ENCODE measurements around the gene CDKAL1.

Gene CDKAL1

DNA sequence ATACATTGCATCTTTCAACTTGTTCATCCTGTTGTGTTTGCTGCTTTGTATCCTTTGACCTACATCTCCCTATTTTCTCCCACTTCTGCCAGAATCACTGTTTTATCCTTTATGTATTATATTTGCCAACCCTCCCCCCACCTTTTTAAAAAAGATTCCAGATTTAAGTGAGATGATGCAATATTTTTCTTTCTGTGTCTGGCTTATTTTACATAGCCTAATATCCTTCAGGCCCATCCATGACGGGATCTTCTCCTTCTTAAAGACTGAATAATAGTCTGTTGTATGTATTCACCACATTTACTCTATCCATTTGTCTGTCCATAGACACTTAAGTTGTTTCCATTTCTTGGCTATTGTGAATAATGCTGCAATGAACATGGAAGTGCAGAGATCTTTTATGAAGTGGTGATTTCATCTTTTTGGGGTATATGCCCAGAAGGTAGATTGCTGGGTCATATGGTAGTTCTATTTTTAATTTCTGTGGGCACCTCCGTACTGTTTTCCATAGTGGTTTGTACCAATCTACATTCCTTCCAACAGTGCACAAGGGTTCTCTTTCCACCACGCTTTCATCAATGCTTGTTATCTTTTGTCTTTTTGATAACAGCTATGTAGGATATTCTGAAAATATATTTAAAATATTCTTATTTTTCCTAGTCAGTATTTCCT, 181.0 kb downstream of the CDKAL1 start:
- no peak overlapping the region for H2BK5ac ChIP-seq (ENCODE audit: low read length)
- no peak overlapping the region for H3K56ac ChIP-seq (ENCODE audit: low read length)
- H3K4me2 ChIP-seq (ENCODE audit: low read length): no peak overlapping the region
- no peak overlapping the region for H4K8ac ChIP-seq (ENCODE audit: low read depth, low read length)
- no peak overlapping the region for H2BK120ac ChIP-seq (ENCODE audit: low read depth, low read length)
- H4K5ac ChIP-seq (ENCODE audit: low read length): no peak overlapping the region
- H3K36me3 ChIP-seq (ENCODE audit: control insufficient read depth, insufficient read depth, low read length): no peaks in the 10 kb centered on the region
- no peak overlapping the region for H3K9ac ChIP-seq (ENCODE audit: low read length)
- H3K79me2 ChIP-seq (ENCODE audit: control insufficient read depth, insufficient read depth, low read length): no peaks in the 10 kb centered on the region
- H3K4me1 ChIP-seq (ENCODE audit: control insufficient read depth, low read depth, low read length): peaks cover 6% of the 10 kb centered on the region
- DNase-seq: no peak
- H3K27ac ChIP-seq (ENCODE audit: low read depth, low read length): no peak overlapping the region
- no peak overlapping the region for H2AK5ac ChIP-seq (ENCODE audit: low read length)
- no peak overlapping the region for H3K4me3 ChIP-seq (ENCODE audit: low read length)
- no peak overlapping the region for H3K18ac ChIP-seq (ENCODE audit: low read length)
- no peaks in the 10 kb centered on the region for H3K27me3 ChIP-seq (ENCODE audit: insufficient read depth, low read length, poor library complexity)
- no peak overlapping the region for H2BK15ac ChIP-seq (replicated peaks; ENCODE audit: low read depth)
- H3K23ac ChIP-seq (ENCODE audit: low read length): no peak overlapping the region
- peaks cover 2% of the 10 kb centered on the region for H3K79me1 ChIP-seq (ENCODE audit: low read length)
- H3K4ac ChIP-seq (ENCODE audit: low read depth, low read length): no peak overlapping the region
- WGBS (ENCODE audit: extremely low coverage, insufficient coverage, low lambda C conversion rate): no CpG with 5 or more reads among the region's 3 CpGs

DNA sequence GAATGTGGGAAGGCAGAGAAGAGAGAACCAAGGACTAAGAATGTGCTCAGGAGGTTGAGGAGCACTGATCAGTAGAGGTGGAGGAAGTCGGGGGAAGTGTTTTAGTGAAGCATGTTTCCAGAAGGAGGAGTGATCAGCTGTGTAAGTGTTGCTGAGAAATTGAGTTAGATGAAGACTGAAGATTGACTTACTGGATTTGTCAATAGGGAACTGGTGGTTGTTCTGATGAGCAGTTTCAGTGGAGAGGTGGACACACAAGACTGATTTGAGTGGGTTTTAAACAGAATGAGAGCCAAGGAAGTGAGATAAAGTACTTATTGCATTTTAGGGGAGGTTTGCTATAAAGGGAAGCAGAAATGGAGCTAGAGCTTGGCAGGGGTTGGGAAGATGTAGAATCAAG, 182.6 kb downstream of the CDKAL1 start:
- Histone ChIP-seq H3K18ac (ENCODE audit: low read length) (no peak overlapping the region), H3K4ac (ENCODE audit: low read depth, low read length) (no peak overlapping the region), H3K36me3 (ENCODE audit: control insufficient read depth, insufficient read depth, low read length) (no peaks in the 10 kb centered on the region), H4K8ac (ENCODE audit: low read depth, low read length) (no peak overlapping the region), H3K79me2 (ENCODE audit: control insufficient read depth, insufficient read depth, low read length) (no peaks in the 10 kb centered on the region), H3K9ac (ENCODE audit: low read length) (no peak overlapping the region), H2AK5ac (ENCODE audit: low read length) (no peak overlapping the region), H3K56ac (ENCODE audit: low read length) (no peak overlapping the region), H2BK15ac (replicated peaks; ENCODE audit: low read depth) (no peak overlapping the region), H3K27me3 (ENCODE audit: insufficient read depth, low read length, poor library complexity) (no peaks in the 10 kb centered on the region), H2BK5ac (ENCODE audit: low read length) (no peak overlapping the region), H3K4me3 (ENCODE audit: low read length) (no peak overlapping the region), H3K79me1 (ENCODE audit: low read length) (peaks cover 2% of the 10 kb centered on the region), H2BK120ac (ENCODE audit: low read depth, low read length) (no peak overlapping the region), H3K23ac (ENCODE audit: low read length) (no peak overlapping the region), H3K27ac (ENCODE audit: low read depth, low read length) (no peak overlapping the region), H3K4me1 (ENCODE audit: control insufficient read depth, low read depth, low read length) (peaks cover 3% of the 10 kb centered on the region), H4K5ac (ENCODE audit: low read length) (no peak overlapping the region), H3K4me2 (ENCODE audit: low read length) (no peak overlapping the region)
- DNase-seq: no peak
- WGBS (ENCODE audit: extremely low coverage, insufficient coverage, low lambda C conversion rate): no CpG with 5 or more reads among the region's 1 CpG

DNA sequence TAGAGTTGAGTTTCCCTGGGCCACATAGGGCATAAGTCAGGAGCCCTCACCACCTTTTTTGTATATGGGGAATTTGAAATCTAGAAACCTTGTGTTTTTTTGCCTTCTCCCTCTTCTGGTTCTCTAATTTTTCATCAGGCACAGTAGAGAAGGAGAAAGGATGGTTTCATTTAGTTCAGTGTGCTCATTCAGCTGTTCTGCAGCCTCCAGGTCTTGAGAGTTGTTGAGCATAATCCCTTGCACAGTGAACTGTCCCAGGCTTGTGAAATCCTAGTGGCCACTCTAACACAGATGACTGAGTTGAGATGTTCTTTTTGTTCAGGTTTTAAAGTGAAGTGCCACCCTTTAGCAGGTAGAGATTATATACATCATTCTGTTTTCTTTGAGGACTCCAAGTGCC, 183.5 kb downstream of the CDKAL1 start:
- no peak overlapping the region for H2BK5ac ChIP-seq (ENCODE audit: low read length)
- DNase-seq: no peak
- no peaks in the 10 kb centered on the region for H3K4me1 ChIP-seq (ENCODE audit: control insufficient read depth, low read depth, low read length)
- no peaks in the 10 kb centered on the region for H3K79me2 ChIP-seq (ENCODE audit: control insufficient read depth, insufficient read depth, low read length)
- no peak overlapping the region for H2BK120ac ChIP-seq (ENCODE audit: low read depth, low read length)
- H4K5ac ChIP-seq (ENCODE audit: low read length): no peak overlapping the region
- no peak overlapping the region for H3K4ac ChIP-seq (ENCODE audit: low read depth, low read length)
- no peaks in the 10 kb centered on the region for H3K27me3 ChIP-seq (ENCODE audit: insufficient read depth, low read length, poor library complexity)
- no peak overlapping the region for H3K4me2 ChIP-seq (ENCODE audit: low read length)
- H3K27ac ChIP-seq (ENCODE audit: low read depth, low read length): no peak overlapping the region
- H3K36me3 ChIP-seq (ENCODE audit: control insufficient read depth, insufficient read depth, low read length): no peaks in the 10 kb centered on the region
- H2AK5ac ChIP-seq (ENCODE audit: low read length): no peak overlapping the region
- no peak overlapping the region for H3K56ac ChIP-seq (ENCODE audit: low read length)
- H3K4me3 ChIP-seq (ENCODE audit: low read length): no peak overlapping the region
- no peak overlapping the region for H3K9ac ChIP-seq (ENCODE audit: low read length)
- H3K79me1 ChIP-seq (ENCODE audit: low read length): peaks cover 2% of the 10 kb centered on the region
- no peak overlapping the region for H4K8ac ChIP-seq (ENCODE audit: low read depth, low read length)
- H3K18ac ChIP-seq (ENCODE audit: low read length): no peak overlapping the region
- no peak overlapping the region for H3K23ac ChIP-seq (ENCODE audit: low read length)
- no peak overlapping the region for H2BK15ac ChIP-seq (replicated peaks; ENCODE audit: low read depth)

DNA sequence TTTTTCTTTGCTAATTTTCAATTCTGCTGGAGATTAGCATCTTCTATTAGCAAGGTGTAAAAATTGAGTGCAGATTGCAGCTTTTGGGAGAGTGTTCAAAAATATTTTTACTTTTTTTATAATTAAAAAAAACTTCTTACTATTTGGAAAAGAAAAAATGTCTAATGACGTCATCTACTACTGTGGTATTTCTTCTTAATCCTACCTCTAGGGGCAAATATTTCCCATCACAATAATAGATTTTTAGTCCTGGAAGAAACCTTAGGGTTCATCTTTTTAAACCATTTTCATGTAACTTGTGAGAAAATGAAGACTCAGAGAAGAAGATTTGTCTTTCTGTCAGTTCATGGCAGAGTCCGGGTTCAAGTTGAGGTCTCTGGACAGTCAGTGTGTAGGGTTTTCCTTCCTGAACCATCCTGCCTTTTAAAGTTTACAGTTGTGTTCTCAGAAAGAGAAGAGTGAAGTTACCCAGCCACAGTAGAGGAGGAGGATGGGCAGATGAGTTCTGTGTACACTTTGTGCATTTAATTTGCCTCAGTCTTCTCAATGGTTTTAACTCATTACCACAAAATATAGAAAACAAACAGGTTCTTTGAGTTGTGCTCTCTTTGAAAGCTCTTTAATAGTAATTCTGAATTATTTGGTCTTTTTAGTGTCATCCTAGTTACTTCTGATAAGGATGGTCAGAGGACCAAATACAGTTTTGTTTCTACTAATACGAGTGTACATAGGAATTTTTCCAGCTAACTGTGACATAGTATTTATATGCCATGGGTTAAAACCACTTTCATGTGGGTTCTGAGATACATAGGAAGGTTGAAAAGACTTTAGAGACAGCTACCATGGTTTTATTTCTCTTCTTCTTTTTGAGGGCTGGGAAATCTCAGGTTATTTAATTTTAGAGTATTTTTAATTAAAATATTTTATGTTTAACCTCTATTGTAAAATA, 184.7 kb downstream of the CDKAL1 start:
- no peak overlapping the region for H3K27ac ChIP-seq (ENCODE audit: low read depth, low read length)
- H3K23ac ChIP-seq (ENCODE audit: low read length): no peak overlapping the region
- no peaks in the 10 kb centered on the region for H3K36me3 ChIP-seq (ENCODE audit: control insufficient read depth, insufficient read depth, low read length)
- no peak overlapping the region for H4K5ac ChIP-seq (ENCODE audit: low read length)
- H3K4ac ChIP-seq (ENCODE audit: low read depth, low read length): no peak overlapping the region
- no peak overlapping the region for H3K9ac ChIP-seq (ENCODE audit: low read length)
- no peaks in the 10 kb centered on the region for H3K27me3 ChIP-seq (ENCODE audit: insufficient read depth, low read length, poor library complexity)
- no peak overlapping the region for H3K4me2 ChIP-seq (ENCODE audit: low read length)
- H3K4me3 ChIP-seq (ENCODE audit: low read length): no peak overlapping the region
- DNase-seq: no peak
- no peaks in the 10 kb centered on the region for H3K4me1 ChIP-seq (ENCODE audit: control insufficient read depth, low read depth, low read length)
- H4K8ac ChIP-seq (ENCODE audit: low read depth, low read length): peak overlapping the region; percentile 28
- peaks cover 5% of the 10 kb centered on the region for H3K79me1 ChIP-seq (ENCODE audit: low read length)
- H3K56ac ChIP-seq (ENCODE audit: low read length): no peak overlapping the region
- no CpG with 5 or more reads among the region's 3 CpGs for WGBS (ENCODE audit: extremely low coverage, insufficient coverage, low lambda C conversion rate)
- no peak overlapping the region for H2AK5ac ChIP-seq (ENCODE audit: low read length)
- no peak overlapping the region for H2BK5ac ChIP-seq (ENCODE audit: low read length)
- no peak overlapping the region for H2BK15ac ChIP-seq (replicated peaks; ENCODE audit: low read depth)
- H3K79me2 ChIP-seq (ENCODE audit: control insufficient read depth, insufficient read depth, low read length): no peaks in the 10 kb centered on the region
- H3K18ac ChIP-seq (ENCODE audit: low read length): no peak overlapping the region
- H2BK120ac ChIP-seq (ENCODE audit: low read depth, low read length): no peak overlapping the region

DNA sequence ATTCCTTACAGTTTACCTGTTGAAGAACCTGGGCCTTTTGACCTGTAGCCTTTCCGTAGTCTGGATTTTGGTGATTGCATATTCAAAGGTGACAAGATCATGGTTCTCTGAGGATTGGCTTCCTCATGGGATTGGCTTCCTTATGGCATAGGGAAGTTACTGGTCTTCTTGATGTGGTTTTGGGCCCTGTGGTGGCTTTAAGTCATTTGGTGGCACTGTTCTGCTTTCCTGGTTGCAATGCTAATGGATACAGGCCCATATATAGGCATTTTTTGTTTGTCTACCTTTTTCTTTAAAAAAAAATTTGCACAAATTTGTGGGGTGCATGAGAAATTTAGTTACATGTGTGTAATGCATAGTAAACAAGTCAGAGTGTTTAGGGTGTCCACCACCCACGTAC, 185.7 kb downstream of the CDKAL1 start:
- Histone ChIP-seq H3K4me1 (ENCODE audit: control insufficient read depth, low read depth, low read length) (no peaks in the 10 kb centered on the region), H2BK120ac (ENCODE audit: low read depth, low read length) (no peak overlapping the region), H2BK5ac (ENCODE audit: low read length) (no peak overlapping the region), H3K4ac (ENCODE audit: low read depth, low read length) (no peak overlapping the region), H3K56ac (ENCODE audit: low read length) (no peak overlapping the region), H3K79me1 (ENCODE audit: low read length) (peaks cover 5% of the 10 kb centered on the region), H3K4me3 (ENCODE audit: low read length) (no peak overlapping the region), H3K18ac (ENCODE audit: low read length) (no peak overlapping the region), H3K27me3 (ENCODE audit: insufficient read depth, low read length, poor library complexity) (no peaks in the 10 kb centered on the region), H4K5ac (ENCODE audit: low read length) (no peak overlapping the region), H3K27ac (ENCODE audit: low read depth, low read length) (no peak overlapping the region), H3K23ac (ENCODE audit: low read length) (no peak overlapping the region), H2BK15ac (replicated peaks; ENCODE audit: low read depth) (no peak overlapping the region), H3K36me3 (ENCODE audit: control insufficient read depth, insufficient read depth, low read length) (no peaks in the 10 kb centered on the region), H3K79me2 (ENCODE audit: control insufficient read depth, insufficient read depth, low read length) (no peaks in the 10 kb centered on the region), H4K8ac (ENCODE audit: low read depth, low read length) (no peak overlapping the region), H3K9ac (ENCODE audit: low read length) (no peak overlapping the region), H3K4me2 (ENCODE audit: low read length) (no peak overlapping the region), H2AK5ac (ENCODE audit: low read length) (no peak overlapping the region)
- no CpG with 5 or more reads among the region's 2 CpGs for WGBS (ENCODE audit: extremely low coverage, insufficient coverage, low lambda C conversion rate)
- peak; percentile 7 for DNase-seq
